Endothelial cell of umbilical vein (primary cell): ENCODE results near the gene SLC20A1.

Source experiments
- CTCF ChIP-seq, 2 donors: IDR thresholded peaks; 1 replicate in 1 of 2; 2 replicates in 1 of 2; pipeline ENCODE4 v1.5.1; 2011; ENCODE audit warnings: low read length in 2 of 2, mild to moderate bottlenecking in 2 of 2, moderate library complexity in 2 of 2, control low read depth in 1 of 2, inconsistent platforms in 1 of 2, low read depth in 1 of 2; ENCODE audit not compliant: insufficient read depth in 1 of 2; ENCODE audit errors: extremely low read depth in 1 of 2
- POLR2AphosphoS5 ChIP-seq: IDR thresholded peaks from 2 replicates; pipeline ENCODE4 v1.6.1; 2012; ENCODE audit warnings: low read depth, mild to moderate bottlenecking, control low read depth, low read length, moderate library complexity; ENCODE audit not compliant: insufficient read depth

- TF ChIP-seq POLR2AphosphoS5 (no peak), CTCF (IDR thresholded peaks at IDR 0.05; ENCODE audit: extremely low read depth in 1 of 2, insufficient read depth in 1 of 2, low read depth in 1 of 2, low read length in 2 of 2) (no peak)
Measured at GRCh38 chr2:112656679-112657078, 10.9 kb downstream of the SLC20A1 start.
